Measurements from ENCODE around the gene ZNF451. TPM values are rescaled to one million over a fixed set of nuclear protein-coding genes. Genes with fewer than 3 reads are reported as not detected.

ZNF451 gene
- polyA plus RNA-seq, 2 of the 4 experiments (the other 2 are of a cell fraction): 8.9 to 23.0 TPM

- no peak for FAIRE-seq
- ChIA-PET POLR2A (no interaction called here), CTCF (no interaction called here)
Measured at GRCh38 chr6:57137350-57137749, 47.4 kb downstream of the ZNF451 start.

GRCh38 chr6:57138026-57138425, 48.0 kb downstream of the ZNF451 start:
- ATAC-seq (no peak), FAIRE-seq (no peak), DNase-seq (ENCODE audit: low read depth in 1 of 2, low spot score in 1 of 2) (no peak)
- TF ChIP-seq, protein P1, sequence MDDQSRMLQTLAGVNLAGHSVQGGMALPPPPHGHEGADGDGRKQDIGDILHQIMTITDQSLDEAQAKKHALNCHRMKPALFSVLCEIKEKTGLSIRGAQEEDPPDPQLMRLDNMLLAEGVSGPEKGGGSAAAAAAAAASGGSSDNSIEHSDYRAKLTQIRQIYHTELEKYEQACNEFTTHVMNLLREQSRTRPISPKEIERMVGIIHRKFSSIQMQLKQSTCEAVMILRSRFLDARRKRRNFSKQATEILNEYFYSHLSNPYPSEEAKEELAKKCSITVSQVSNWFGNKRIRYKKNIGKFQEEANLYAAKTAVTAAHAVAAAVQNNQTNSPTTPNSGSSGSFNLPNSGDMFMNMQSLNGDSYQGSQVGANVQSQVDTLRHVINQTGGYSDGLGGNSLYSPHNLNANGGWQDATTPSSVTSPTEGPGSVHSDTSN (IDR thresholded peaks at IDR 0.05): no peak
- no peak for TF ChIP-seq MAFK (IDR thresholded peaks at IDR 0.05; ENCODE audit: partially characterized antibody)
- TF ChIP-seq NR3C1 (IDR thresholded peaks at IDR 0.05): no peak
- TF ChIP-seq POLR2A (IDR thresholded peaks at IDR 0.05; ENCODE audit: low read length): no peak
- no peak for TF ChIP-seq TFCP2L1 (CRISPR knock-in tag; IDR thresholded peaks at IDR 0.05)
- no peak for TF ChIP-seq ZC3H11A (IDR thresholded peaks at IDR 0.05)
- TF ChIP-seq HDAC2 (IDR thresholded peaks at IDR 0.05): no peak
- TF ChIP-seq EHMT2 (IDR thresholded peaks at IDR 0.05; ENCODE audit: low read depth): no peak
- no peak for TF ChIP-seq RCOR1 (IDR thresholded peaks at IDR 0.05; ENCODE audit: low read depth, low read length)
- TF ChIP-seq, protein P2, sequence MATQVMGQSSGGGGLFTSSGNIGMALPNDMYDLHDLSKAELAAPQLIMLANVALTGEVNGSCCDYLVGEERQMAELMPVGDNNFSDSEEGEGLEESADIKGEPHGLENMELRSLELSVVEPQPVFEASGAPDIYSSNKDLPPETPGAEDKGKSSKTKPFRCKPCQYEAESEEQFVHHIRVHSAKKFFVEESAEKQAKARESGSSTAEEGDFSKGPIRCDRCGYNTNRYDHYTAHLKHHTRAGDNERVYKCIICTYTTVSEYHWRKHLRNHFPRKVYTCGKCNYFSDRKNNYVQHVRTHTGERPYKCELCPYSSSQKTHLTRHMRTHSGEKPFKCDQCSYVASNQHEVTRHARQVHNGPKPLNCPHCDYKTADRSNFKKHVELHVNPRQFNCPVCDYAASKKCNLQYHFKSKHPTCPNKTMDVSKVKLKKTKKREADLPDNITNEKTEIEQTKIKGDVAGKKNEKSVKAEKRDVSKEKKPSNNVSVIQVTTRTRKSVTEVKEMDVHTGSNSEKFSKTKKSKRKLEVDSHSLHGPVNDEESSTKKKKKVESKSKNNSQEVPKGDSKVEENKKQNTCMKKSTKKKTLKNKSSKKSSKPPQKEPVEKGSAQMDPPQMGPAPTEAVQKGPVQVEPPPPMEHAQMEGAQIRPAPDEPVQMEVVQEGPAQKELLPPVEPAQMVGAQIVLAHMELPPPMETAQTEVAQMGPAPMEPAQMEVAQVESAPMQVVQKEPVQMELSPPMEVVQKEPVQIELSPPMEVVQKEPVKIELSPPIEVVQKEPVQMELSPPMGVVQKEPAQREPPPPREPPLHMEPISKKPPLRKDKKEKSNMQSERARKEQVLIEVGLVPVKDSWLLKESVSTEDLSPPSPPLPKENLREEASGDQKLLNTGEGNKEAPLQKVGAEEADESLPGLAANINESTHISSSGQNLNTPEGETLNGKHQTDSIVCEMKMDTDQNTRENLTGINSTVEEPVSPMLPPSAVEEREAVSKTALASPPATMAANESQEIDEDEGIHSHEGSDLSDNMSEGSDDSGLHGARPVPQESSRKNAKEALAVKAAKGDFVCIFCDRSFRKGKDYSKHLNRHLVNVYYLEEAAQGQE (IDR thresholded peaks at IDR 0.05): no peak
- TF ChIP-seq, protein P3, sequence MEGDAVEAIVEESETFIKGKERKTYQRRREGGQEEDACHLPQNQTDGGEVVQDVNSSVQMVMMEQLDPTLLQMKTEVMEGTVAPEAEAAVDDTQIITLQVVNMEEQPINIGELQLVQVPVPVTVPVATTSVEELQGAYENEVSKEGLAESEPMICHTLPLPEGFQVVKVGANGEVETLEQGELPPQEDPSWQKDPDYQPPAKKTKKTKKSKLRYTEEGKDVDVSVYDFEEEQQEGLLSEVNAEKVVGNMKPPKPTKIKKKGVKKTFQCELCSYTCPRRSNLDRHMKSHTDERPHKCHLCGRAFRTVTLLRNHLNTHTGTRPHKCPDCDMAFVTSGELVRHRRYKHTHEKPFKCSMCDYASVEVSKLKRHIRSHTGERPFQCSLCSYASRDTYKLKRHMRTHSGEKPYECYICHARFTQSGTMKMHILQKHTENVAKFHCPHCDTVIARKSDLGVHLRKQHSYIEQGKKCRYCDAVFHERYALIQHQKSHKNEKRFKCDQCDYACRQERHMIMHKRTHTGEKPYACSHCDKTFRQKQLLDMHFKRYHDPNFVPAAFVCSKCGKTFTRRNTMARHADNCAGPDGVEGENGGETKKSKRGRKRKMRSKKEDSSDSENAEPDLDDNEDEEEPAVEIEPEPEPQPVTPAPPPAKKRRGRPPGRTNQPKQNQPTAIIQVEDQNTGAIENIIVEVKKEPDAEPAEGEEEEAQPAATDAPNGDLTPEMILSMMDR (IDR thresholded peaks at IDR 0.05): no peak
- no peak for TF ChIP-seq KDM1A (IDR thresholded peaks at IDR 0.05; ENCODE audit: low read depth)
- TF ChIP-seq HES2 (IDR thresholded peaks at IDR 0.05): no peak
- TF ChIP-seq TP53 (CRISPR knock-in tag; IDR thresholded peaks at IDR 0.05): no peak
- TF ChIP-seq BHLHE40 (IDR thresholded peaks at IDR 0.05; ENCODE audit: low read depth, low read length): no peak
- TF ChIP-seq MAZ (IDR thresholded peaks at IDR 0.05; ENCODE audit: borderline replicate concordance, low read depth, low read length): no peak
- no peak for TF ChIP-seq HOXA7 (CRISPR knock-in tag; IDR thresholded peaks at IDR 0.05)
- no peak overlapping the region for H3K4me2 ChIP-seq
- H3K4me3 ChIP-seq: no peak overlapping the region
- no peaks in the 10 kb centered on the region for H3K9me3 ChIP-seq
- CTCF ChIA-PET: no interaction called here
- H3K4me1 ChIP-seq: peaks cover 15% of the 10 kb centered on the region; the same call in 2 of the 3 replicates
- POLR2A ChIA-PET: no interaction called here
- WGBS (ENCODE audit: missing lambda C conversion rate): 94% methylated on average over 11 of the region's 11 CpGs
- H3K27ac ChIP-seq: no peak overlapping the region

More at GRCh38 chr6:57137350-57137749, 47.4 kb downstream of the ZNF451 start:
- DNase-seq (ENCODE audit: low read depth in 1 of 2, low spot score in 1 of 2) (no peak), ATAC-seq (no peak)
- no peaks in the 10 kb centered on the region for H3K9me3 ChIP-seq
- no peak for TF ChIP-seq MAZ (IDR thresholded peaks at IDR 0.05; ENCODE audit: borderline replicate concordance, low read depth, low read length)
- no peak for TF ChIP-seq BCL3 (IDR thresholded peaks at IDR 0.05)
- TF ChIP-seq HEYL (CRISPR knock-in tag; IDR thresholded peaks at IDR 0.05): no peak
- TF ChIP-seq, protein P3 (IDR thresholded peaks at IDR 0.05): no peak
- no peak for TF ChIP-seq HOXB5 (CRISPR knock-in tag; IDR thresholded peaks at IDR 0.05)
- H3K4me3 ChIP-seq: no peak overlapping the region
- H3K4me2 ChIP-seq: no peak overlapping the region
- H3K4me1 ChIP-seq: peaks cover 15% of the 10 kb centered on the region; the same call in 2 of the 3 replicates
- 84% methylated on average over 2 of the region's 2 CpGs for WGBS (ENCODE audit: missing lambda C conversion rate)
- H3K27ac ChIP-seq: no peak overlapping the region
